ENCODE measurements around the gene NOTCH3. TPM values are rescaled to one million over a fixed set of nuclear protein-coding genes. Genes with fewer than 3 reads are reported as not detected.

Gene NOTCH3
- total RNA-seq, 5 donors from 2014 or later (not counting 1 experiment from before 2014, with no cell fraction given) = 0.16 to 0.85 (median 0.48) TPM; not detected in 1

DNA sequence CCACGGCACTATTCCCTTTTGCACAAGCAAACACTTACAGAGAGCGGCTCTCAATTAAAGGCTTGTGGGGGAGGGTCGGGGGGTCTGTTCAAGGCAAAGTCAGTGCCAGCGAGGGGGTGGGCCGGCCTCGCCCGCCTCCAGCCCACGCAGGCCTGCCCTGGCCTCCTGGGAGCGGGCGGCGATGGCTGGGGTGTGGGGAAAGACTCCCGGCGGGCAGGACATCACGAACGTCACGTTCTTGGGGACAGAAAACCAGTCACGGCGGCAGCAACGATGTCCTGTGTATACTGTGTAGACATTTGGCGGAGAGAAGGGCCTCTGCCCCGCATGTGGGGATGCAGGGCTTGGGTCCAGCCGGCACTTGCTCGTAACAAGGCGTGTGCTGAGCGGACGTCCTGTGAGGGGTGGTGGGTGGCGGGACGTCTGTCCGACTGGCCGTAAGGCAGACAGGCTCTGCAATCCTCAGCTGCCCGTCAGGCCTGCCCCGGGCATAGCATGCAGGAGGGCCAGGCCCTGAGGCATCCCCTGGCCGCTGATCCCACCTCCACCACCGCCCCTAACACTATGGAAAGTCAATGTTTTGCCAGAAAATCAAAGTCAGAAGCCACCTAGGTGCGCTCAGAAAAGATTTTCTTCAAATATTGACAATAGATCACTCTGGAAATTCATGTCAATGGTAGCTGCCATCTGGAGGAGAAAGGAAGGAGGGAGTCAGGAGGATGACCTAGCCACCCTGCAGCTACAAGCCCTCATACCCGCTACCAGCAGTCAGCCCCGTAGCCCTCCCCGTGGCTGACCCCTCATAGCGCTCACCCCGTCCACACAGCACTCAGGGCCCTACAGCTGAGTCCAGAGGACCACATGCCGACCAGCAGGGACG is 37.2 kb upstream of the NOTCH3 start:
- Histone ChIP-seq H3K36me3 (ENCODE audit: control insufficient read depth in 2 of 2, extremely low read depth in 1 of 2, insufficient read depth in 1 of 2, low read length in 1 of 2) (peaks cover 22 to 65% of the 10 kb centered on the region in 2 donors), H3K4me1 (ENCODE audit: control insufficient read depth in 1 of 2, extremely low read depth in 1 of 2, insufficient read depth in 2 of 2, low read length in 2 of 2) (peaks cover 0 to 6% of the 10 kb centered on the region in 2 experiments), H3K27me3 (replicated peaks in 1 of 2; ENCODE audit: control insufficient read depth in 2 of 2, extremely low read depth in 1 of 2, insufficient read depth in 2 of 2, low read length in 1 of 2) (peaks cover 0 to 7% of the 10 kb centered on the region in 2 experiments), H3K27ac (ENCODE audit: low read length) (no peak overlapping the region), H3K4me3 (ENCODE audit: control insufficient read depth in 1 of 2, extremely low read depth in 1 of 2, low read length in 1 of 2) (no peak overlapping the region), H3K9me3 (no peaks in the 10 kb centered on the region)
- peaks cover 30% of the 10 kb centered on the region for H3K36me3 Mint-ChIP-seq
- ChIA-PET POLR2A (no interaction called here), CTCF (no interaction called here)
- DNase-seq (no peak), ATAC-seq (replicated peaks in 1 of 4) (no peak)
- H3K9me3 Mint-ChIP-seq = no peaks in the 10 kb centered on the region
- 98% methylated on average over 27 of the region's 42 CpGs for whole genome bisulfite sequencing (ENCODE audit: insufficient coverage)
- no peak overlapping the region for H3K4me3 Mint-ChIP-seq
- peaks cover 4 to 9% of the 10 kb centered on the region in 2 donors for H3K27me3 Mint-ChIP-seq
- H3K27ac Mint-ChIP-seq = no peak overlapping the region
- peaks cover 1 to 8% (median 8%) of the 10 kb centered on the region in 3 donors for H3K4me1 Mint-ChIP-seq

DNA sequence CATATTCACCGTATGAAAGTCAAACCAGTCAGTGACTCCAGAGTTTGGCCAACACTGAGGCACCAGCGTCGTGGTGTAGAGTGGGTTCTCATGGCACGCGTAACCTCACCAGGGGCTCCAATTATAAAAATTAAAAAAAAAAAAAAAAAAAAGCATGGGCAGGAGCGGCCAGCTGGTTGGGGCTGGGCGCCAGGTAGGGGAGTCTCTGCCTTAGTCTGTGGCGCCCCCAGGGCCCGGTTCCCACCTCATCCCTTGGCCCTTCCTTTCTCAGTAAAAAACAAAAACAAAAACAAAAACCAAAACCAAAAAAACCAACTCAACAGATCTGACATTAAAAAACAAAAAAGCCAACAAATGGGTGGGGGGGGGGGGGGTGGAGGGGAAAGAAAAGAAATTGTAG is 36.1 kb upstream of the NOTCH3 start:
- Histone ChIP-seq H3K4me1 (ENCODE audit: control insufficient read depth in 1 of 2, extremely low read depth in 1 of 2, insufficient read depth in 2 of 2, low read length in 2 of 2) (peaks cover 0 to 17% of the 10 kb centered on the region in 2 experiments), H3K9me3 (no peaks in the 10 kb centered on the region), H3K36me3 (ENCODE audit: control insufficient read depth in 2 of 2, extremely low read depth in 1 of 2, insufficient read depth in 1 of 2, low read length in 1 of 2) (peaks cover 22 to 57% of the 10 kb centered on the region in 2 donors), H3K4me3 (ENCODE audit: control insufficient read depth in 1 of 2, extremely low read depth in 1 of 2, low read length in 1 of 2) (no peak overlapping the region), H3K27me3 (replicated peaks in 1 of 2; ENCODE audit: control insufficient read depth in 2 of 2, extremely low read depth in 1 of 2, insufficient read depth in 2 of 2, low read length in 1 of 2) (peaks cover 0 to 16% of the 10 kb centered on the region in 2 experiments), H3K27ac (ENCODE audit: low read length) (no peak overlapping the region)
- Mint-ChIP-seq H3K27me3 (peaks cover 12 to 17% of the 10 kb centered on the region in 2 donors), H3K36me3 (peaks cover 30% of the 10 kb centered on the region), H3K4me3 (no peak overlapping the region), H3K9me3 (no peaks in the 10 kb centered on the region), H3K4me1 (peaks cover 7 to 17% (median 15%) of the 10 kb centered on the region in 3 donors), H3K27ac (no peak overlapping the region)
- no peak for ATAC-seq (replicated peaks in 1 of 4)
- no peak for DNase-seq
- CTCF ChIA-PET = interaction anchor here in 1 of 2 donors (0.7 kb wide), 1 partner anchor 319 kb away, joined by 3 read pairs; no protein-coding TSS in a partner anchor
- WGBS (ENCODE audit: insufficient coverage) = 100% methylated on average over 1 of the region's 9 CpGs
- POLR2A ChIA-PET = no interaction called here

DNA sequence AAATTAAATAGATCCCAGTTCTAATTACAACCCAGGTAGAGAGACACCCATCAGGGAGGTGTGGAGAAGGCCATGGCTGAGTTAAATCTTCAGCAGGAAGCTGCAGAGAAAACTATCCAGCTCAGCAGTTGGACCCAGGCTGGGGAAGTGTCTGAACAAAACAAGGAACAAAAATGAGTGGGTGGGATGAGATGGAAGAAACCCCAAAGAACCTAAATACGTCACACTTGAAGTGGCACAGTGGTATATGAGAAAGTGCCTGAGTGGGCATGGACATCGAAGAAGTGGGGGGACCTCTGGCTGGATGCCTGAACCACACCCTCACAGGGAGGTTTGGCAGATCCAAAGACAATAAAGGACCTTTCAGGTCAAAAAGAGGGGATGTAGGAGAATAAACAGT is 35.0 kb upstream of the NOTCH3 start:
- POLR2A ChIA-PET = interaction anchor here in 1 of 2 donors (0.6 kb wide), 1 partner anchor 183 kb away, joined by 4 read pairs; the partner anchor contains the start of gene AKAP8L
- Mint-ChIP-seq H3K4me3 (no peak overlapping the region), H3K27me3 (peaks cover 15 to 25% of the 10 kb centered on the region in 2 donors), H3K4me1 (peaks cover 9 to 17% (median 17%) of the 10 kb centered on the region in 3 donors), H3K9me3 (no peaks in the 10 kb centered on the region), H3K36me3 (peaks cover 30% of the 10 kb centered on the region), H3K27ac (no peak overlapping the region)
- DNase-seq = no peak
- CTCF ChIA-PET = no interaction called here
- no peaks in the 10 kb centered on the region for H3K9me3 ChIP-seq
- peaks cover 21 to 48% of the 10 kb centered on the region in 2 donors for H3K36me3 ChIP-seq (ENCODE audit: control insufficient read depth in 2 of 2, extremely low read depth in 1 of 2, insufficient read depth in 1 of 2, low read length in 1 of 2)
- peaks cover 0 to 21% of the 10 kb centered on the region in 2 experiments for H3K4me1 ChIP-seq (ENCODE audit: control insufficient read depth in 1 of 2, extremely low read depth in 1 of 2, insufficient read depth in 2 of 2, low read length in 2 of 2)
- 83% methylated on average over 1 of the region's 2 CpGs for WGBS (ENCODE audit: insufficient coverage)
- ATAC-seq (replicated peaks in 1 of 4) = no peak
- peaks cover 0 to 27% of the 10 kb centered on the region in 2 experiments for H3K27me3 ChIP-seq (replicated peaks in 1 of 2; ENCODE audit: control insufficient read depth in 2 of 2, extremely low read depth in 1 of 2, insufficient read depth in 2 of 2, low read length in 1 of 2)
- H3K27ac ChIP-seq (ENCODE audit: low read length) = no peak overlapping the region
- no peak overlapping the region for H3K4me3 ChIP-seq (ENCODE audit: control insufficient read depth in 1 of 2, extremely low read depth in 1 of 2, low read length in 1 of 2)

DNA sequence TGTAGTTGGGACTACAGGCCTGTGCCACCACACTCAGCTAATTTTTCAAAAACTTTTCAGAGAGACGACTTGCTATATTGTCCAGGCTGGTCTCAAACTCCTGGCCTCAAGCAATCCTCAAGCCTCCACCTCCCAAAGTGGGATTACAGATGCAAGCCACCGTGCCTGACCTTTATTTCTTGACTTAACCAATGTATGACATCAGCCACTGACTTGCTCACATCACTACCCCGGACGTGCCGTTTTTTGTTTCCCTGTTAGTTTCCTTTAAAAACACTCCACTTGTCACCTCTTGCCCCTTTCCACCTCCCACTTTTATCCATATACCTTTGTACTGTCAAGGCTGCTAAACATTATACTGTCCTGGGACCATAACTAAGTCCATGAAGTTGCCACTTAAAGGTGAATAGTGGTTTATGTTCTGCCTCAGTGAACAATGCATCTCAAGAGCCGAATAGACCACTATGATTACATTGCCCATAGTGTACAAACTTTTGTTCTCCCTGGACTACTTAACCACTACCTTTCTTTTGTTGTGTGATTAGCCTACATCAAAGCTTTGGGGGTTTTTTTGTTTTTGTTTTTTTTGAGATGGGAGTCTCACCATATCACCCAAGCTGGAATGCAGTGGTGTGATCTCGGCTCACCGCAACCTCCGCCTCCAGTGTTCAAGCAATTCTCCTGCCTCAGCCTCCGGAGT is 33.8 kb upstream of the NOTCH3 start:
- H3K27ac ChIP-seq (ENCODE audit: low read length) = no peak overlapping the region
- H3K4me3 Mint-ChIP-seq = no peak overlapping the region
- H3K27me3 ChIP-seq (replicated peaks in 1 of 2; ENCODE audit: control insufficient read depth in 2 of 2, extremely low read depth in 1 of 2, insufficient read depth in 2 of 2, low read length in 1 of 2) = peaks cover 0 to 32% of the 10 kb centered on the region in 2 experiments
- CTCF ChIA-PET = no interaction called here
- no peak for DNase-seq
- peaks cover 11 to 36% of the 10 kb centered on the region in 2 donors for H3K36me3 ChIP-seq (ENCODE audit: control insufficient read depth in 2 of 2, extremely low read depth in 1 of 2, insufficient read depth in 1 of 2, low read length in 1 of 2)
- POLR2A ChIA-PET = no interaction called here
- no peak for ATAC-seq (replicated peaks in 1 of 4)
- 74% methylated on average over 4 of the region's 10 CpGs for WGBS (ENCODE audit: insufficient coverage)
- no peak overlapping the region for H3K4me3 ChIP-seq (ENCODE audit: control insufficient read depth in 1 of 2, extremely low read depth in 1 of 2, low read length in 1 of 2)
- peaks cover 16 to 28% of the 10 kb centered on the region in 2 donors for H3K27me3 Mint-ChIP-seq
- peaks cover 0 to 21% of the 10 kb centered on the region in 2 experiments for H3K4me1 ChIP-seq (ENCODE audit: control insufficient read depth in 1 of 2, extremely low read depth in 1 of 2, insufficient read depth in 2 of 2, low read length in 2 of 2)
- peaks cover 25% of the 10 kb centered on the region for H3K36me3 Mint-ChIP-seq
- H3K27ac Mint-ChIP-seq = no peak overlapping the region
- H3K9me3 ChIP-seq = no peaks in the 10 kb centered on the region
- no peaks in the 10 kb centered on the region for H3K9me3 Mint-ChIP-seq
- peaks cover 9 to 17% (median 17%) of the 10 kb centered on the region in 3 donors for H3K4me1 Mint-ChIP-seq

DNA sequence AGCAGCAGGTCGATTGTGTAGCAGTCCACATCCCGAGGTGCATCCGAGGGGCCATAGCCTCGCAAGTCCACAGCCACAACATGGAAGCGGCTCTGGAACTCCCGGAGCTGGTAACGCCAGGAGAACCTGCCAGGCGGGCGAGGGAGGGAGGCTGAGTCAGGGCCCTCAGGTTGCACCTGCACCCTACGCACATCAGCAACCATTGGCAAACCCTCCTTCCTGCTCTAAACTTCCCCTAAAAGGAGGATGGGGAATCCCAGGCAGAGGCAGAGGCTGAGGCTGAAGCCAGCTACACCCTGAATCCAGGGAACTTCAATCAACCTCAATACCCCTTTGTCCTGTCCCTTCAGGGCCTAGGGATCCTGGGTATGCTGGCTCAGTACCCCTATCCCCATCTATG is 30.5 kb upstream of the NOTCH3 start:
- Histone ChIP-seq H3K27me3 (replicated peaks in 1 of 2; ENCODE audit: control insufficient read depth in 2 of 2, extremely low read depth in 1 of 2, insufficient read depth in 2 of 2, low read length in 1 of 2) (peaks cover 0 to 43% of the 10 kb centered on the region in 2 experiments), H3K4me1 (ENCODE audit: control insufficient read depth in 1 of 2, extremely low read depth in 1 of 2, insufficient read depth in 2 of 2, low read length in 2 of 2) (peaks cover 0 to 21% of the 10 kb centered on the region in 2 experiments), H3K9me3 (no peaks in the 10 kb centered on the region), H3K36me3 (ENCODE audit: control insufficient read depth in 2 of 2, extremely low read depth in 1 of 2, insufficient read depth in 1 of 2, low read length in 1 of 2) (peaks cover 1 to 6% of the 10 kb centered on the region in 2 donors), H3K4me3 (ENCODE audit: control insufficient read depth in 1 of 2, extremely low read depth in 1 of 2, low read length in 1 of 2) (no peak overlapping the region), H3K27ac (ENCODE audit: low read length) (no peak overlapping the region)
- CTCF ChIA-PET = no interaction called here
- no peak overlapping the region for H3K27ac Mint-ChIP-seq
- WGBS (ENCODE audit: insufficient coverage) = 89% methylated on average over 7 of the region's 10 CpGs
- peaks cover 16 to 28% of the 10 kb centered on the region in 2 donors for H3K27me3 Mint-ChIP-seq
- no peaks in the 10 kb centered on the region for H3K9me3 Mint-ChIP-seq
- ATAC-seq (replicated peaks in 1 of 4) (no peak), DNase-seq (no peak)
- peaks cover 7% of the 10 kb centered on the region for H3K36me3 Mint-ChIP-seq
- peak overlapping the region in 1 of 3 donors; percentile 8 for H3K4me3 Mint-ChIP-seq
- POLR2A ChIA-PET = no interaction called here
- peaks cover 9 to 17% (median 17%) of the 10 kb centered on the region in 3 donors for H3K4me1 Mint-ChIP-seq

DNA sequence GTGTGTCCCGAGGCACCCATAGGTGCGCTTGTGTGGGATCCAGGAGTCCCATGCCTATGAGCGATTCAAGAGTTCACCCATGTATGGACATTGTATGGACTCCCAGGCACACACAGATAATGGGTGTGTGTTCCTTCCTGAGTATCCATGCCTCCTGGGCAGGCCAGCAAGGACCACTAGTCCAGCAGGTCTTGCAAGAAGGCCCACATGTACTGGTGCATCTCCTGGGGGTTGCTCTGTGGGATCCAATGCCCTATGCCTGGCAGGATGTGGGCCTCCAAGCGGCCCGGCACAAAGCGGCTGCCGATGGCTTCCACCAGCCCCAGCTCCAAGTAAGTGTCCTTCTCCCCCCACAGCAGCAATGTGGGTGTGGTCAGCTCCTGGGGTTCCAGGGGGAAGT is 26.5 kb upstream of the NOTCH3 start:
- H3K27me3 Mint-ChIP-seq = peaks cover 14 to 36% of the 10 kb centered on the region in 2 donors
- no peak overlapping the region for H3K27ac ChIP-seq (ENCODE audit: low read length)
- H3K27ac Mint-ChIP-seq = no peak overlapping the region
- H3K4me3 Mint-ChIP-seq = no peak overlapping the region
- H3K4me3 ChIP-seq (ENCODE audit: control insufficient read depth in 1 of 2, extremely low read depth in 1 of 2, low read length in 1 of 2) = no peak overlapping the region
- peaks cover 0 to 64% of the 10 kb centered on the region in 2 experiments for H3K27me3 ChIP-seq (replicated peaks in 1 of 2; ENCODE audit: control insufficient read depth in 2 of 2, extremely low read depth in 1 of 2, insufficient read depth in 2 of 2, low read length in 1 of 2)
- no peaks in the 10 kb centered on the region for H3K36me3 ChIP-seq (ENCODE audit: control insufficient read depth in 2 of 2, extremely low read depth in 1 of 2, insufficient read depth in 1 of 2, low read length in 1 of 2)
- H3K4me1 ChIP-seq (ENCODE audit: control insufficient read depth in 1 of 2, extremely low read depth in 1 of 2, insufficient read depth in 2 of 2, low read length in 2 of 2) = peaks cover 0 to 27% of the 10 kb centered on the region in 2 experiments
- 80% methylated on average over 1 of the region's 7 CpGs for WGBS (ENCODE audit: insufficient coverage)
- no peaks in the 10 kb centered on the region for H3K9me3 Mint-ChIP-seq
- DNase-seq (no peak), ATAC-seq (replicated peaks in 1 of 4) (no peak)
- no peaks in the 10 kb centered on the region for H3K9me3 ChIP-seq
- H3K4me1 Mint-ChIP-seq = peaks cover 20 to 23% (median 21%) of the 10 kb centered on the region in 3 donors
- H3K36me3 Mint-ChIP-seq = no peaks in the 10 kb centered on the region
- ChIA-PET POLR2A (interaction anchor here in 1 of 2 donors (0.6 kb wide), 1 partner anchor 134 kb away, joined by 6 read pairs; no protein-coding TSS in a partner anchor), CTCF (no interaction called here)
